DMS153 treated with DMSO at 0.1 percent for 48 hours (cell line): ENCODE results near the gene NCR1.
"Not testable (repeated sequence)": the region's sequence is repeated elsewhere in the genome, so short reads cannot be mapped to it uniquely, and the experiment has no call there.

ENCODE experiments used
- DNase-seq: peaks from one replicate; lab custom pipeline; 2025; ENCODE audit not compliant: unreplicated experiment; lab: John Stamatoyannopoulos, UW

NCR1 gene

DNA sequence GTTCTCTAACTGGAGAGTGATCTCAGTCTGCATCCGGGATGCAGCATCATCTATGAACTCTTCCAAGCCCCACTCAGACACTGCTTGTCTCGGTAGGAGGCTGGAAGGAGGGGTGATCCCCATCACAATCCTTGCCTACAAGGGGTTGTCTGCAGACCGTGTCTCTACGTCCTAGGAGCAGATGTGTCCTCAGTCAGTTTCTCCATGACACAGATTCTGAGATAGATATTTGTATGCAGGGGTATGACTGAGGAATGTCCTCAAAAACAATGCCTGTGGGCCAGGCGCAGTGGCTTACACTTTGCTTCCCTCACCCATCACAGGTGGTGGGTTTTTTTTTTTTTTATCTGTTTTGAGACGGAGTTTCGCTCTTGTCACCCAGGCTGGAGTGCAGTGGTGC is 871 bp downstream of the NCR1 start:
- no peak for DNase-seq

DNA sequence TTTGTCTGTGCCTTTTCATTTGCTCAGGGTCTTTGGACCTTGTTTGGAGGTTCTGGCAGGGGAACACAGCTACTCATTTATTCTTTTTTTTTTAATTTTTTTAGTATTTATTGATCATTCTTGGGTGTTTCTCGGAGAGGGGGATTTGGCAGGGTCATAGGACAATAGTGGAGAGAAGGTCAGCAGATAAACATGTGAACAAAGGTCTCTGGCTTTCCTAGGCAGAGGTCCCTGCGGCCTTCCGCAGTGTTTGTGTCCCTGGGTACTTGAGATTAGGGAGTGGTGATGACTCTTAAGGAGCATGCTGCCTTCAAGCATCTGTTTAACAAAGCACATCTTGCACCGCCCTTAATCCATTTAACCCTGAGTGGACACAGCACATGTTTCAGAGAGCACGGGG is 2.0 kb downstream of the NCR1 start:
- not testable (repeated sequence) for DNase-seq

DNA sequence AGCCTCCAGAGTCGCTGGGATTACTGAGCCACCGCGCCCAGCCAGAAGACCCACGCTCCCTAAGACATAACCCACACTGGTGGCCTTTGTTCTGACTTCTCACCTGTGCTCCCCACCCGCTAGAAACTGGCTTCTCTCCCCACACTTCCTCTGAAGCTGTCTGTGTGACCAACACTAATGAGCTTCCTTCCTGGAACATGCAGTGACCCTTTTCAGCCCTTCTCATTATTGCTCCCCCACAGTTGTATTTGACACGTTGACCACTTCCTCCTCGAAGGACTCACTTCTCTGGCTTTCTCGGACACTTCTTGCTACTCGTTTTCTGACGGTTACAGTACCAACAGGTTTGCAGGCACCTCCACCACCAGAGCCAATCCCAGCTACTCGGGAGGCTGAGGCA is 10.9 kb downstream of the NCR1 start:
- no peak for DNase-seq

DNA sequence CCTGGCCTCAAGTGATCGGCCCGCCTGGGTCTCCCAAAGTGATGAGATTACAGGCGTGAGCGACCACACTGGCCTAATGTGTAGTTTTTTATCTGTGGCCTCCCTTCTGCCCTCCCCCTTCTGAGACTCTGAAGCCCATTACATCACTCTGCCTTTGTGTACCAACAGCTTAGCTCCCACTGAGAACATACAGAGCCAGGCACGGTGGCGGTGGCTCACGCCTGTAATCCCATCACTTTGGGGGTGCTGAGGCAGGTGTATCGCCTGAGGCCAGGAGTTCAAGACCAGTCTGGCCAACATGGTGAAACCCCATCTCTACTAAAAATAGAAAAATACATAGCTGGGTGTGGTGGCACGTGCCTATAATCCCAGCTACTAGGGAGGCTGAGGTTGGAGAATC is 12.6 kb downstream of the NCR1 start:
- no peak for DNase-seq

DNA sequence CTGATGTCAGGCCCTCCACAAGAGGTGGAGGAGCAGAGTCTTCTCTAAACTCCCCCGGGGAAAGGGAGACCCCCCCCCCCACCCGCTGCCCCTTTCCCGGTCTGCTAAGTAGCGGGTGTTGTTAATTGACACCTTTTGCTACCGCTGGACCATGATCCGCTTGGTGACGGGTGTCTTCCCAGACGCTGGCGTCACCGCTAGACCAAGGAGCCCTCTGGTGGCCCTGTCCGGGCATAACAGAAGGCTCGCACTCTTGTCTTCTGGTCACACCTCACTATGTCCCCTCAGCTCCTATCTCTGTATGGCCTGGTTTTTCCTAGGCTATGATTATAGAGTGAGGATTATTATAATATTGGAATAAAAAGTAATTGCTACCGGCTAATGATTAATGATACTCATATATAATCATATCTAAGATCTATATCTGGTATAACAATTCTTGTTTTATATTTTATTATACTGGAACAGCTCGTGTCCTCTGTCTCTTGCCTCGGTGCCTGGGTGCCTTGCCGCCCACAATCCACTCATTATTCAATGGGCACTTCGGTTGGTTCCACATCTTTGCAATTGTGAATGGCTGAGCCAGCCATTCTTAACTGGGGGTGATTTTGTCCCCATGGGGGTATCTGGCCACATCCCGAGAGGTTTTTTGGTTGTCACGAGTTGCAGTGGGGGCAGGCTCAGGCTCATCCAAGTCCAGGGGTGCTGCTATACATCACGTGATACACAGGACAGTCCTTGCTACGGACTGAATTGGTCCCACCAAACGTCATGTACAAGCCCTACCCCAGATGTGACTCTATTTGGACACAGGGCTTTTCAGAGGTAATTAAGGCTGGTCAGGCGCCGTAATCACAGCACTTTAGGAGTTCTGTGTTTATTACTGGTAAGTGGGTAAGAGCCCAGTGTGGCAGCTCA is 14.0 kb downstream of the NCR1 start:
- not testable (repeated sequence) for DNase-seq

DNA sequence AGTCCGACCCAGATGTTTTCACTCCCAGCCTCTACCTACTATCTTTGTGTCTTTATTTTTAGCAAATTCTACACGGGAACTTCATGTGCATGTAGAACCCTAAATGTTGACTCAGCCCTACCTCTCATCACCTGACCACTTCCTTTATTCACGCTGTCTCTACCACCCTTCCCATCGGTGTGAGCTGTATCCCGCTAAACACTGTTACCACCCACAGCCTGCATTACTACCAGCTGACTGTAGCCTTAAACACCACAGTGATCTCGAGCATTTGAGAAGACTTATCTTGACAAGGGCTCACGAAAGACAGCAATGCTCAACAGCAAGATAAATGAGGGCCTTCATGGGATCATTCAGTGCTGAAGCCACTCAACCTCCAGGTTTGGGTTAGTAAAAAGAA is 15.1 kb downstream of the NCR1 start:
- no peak for DNase-seq

DNA sequence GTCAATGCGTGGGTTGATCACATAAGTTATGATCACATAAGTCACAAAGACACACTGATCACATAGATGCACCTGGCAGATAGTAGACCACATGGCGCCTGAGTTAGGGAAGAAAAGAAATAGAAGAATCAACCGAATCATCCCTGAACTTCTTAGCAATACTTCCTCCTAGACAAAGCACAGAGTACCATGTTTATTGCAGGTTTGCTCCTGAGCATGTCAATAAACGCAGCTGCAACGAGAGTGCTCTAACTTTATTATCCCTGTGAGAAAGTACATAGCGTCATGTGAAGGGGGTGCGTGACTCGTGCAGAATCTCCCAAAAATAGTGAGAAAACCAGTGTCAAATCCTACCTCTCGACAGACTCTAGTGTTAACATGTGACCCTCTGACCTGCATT is 17.3 kb downstream of the NCR1 start:
- no peak for DNase-seq

DNA sequence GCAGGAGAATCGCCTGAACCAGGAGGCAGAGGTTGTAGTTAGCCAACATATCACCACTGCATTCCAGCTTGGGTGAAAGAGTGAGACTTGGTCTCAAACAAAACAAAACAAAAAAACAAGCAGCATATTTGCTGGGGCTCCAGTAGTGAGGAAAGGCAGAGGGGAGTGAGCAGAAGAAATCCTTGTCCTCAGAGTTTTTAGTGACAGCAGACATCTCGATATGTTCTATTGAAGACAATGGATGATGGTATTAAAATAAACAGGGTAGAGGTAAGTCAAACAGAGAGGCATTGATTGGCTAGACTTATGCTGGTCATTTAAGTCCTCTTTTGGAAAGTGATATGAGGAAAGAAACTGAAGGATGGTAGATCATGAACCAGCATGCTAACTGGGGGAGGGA is 22.4 kb downstream of the NCR1 start:
- peak; percentile 3 for DNase-seq

DNA sequence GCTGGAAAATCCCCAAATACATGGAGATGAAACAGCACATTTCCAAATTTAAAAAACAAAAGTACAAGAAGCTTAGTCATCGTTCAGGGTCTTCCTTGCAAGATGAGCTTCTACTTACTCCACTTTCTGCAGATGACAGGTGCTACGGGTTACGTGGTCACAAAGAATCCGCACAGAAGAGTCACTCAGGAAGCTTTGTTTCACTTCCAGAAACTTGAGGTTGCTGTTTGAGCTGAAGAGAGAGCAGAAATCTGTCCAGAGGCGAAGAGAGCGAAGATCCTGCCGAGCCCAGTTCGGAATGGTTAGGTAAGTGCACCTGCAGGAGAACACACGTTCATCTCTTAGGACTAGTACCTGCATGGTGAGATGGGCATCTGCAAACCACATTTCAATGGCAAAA is 32.0 kb downstream of the NCR1 start:
- DNase-seq, result no peak

DNA sequence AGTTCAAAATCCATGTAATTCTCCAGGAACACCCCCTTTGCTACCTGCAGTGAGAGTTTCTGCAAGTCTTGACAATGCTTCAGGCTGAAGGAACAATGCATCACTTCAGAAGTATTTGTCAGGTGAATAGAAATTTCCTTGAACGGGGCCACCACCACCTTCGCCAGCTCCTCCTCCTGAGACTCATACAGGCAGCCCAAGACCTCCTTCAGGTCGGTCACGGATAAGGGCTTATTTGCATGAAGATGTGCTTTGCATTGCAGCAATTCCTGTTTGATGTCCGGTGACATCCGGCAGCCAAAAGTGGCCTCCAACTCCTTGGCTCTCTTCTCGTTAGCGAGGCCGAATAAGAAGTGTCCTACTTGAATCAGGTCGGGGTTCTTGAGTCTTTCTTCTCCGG is 33.0 kb downstream of the NCR1 start:
- DNase-seq, result no peak

DNA sequence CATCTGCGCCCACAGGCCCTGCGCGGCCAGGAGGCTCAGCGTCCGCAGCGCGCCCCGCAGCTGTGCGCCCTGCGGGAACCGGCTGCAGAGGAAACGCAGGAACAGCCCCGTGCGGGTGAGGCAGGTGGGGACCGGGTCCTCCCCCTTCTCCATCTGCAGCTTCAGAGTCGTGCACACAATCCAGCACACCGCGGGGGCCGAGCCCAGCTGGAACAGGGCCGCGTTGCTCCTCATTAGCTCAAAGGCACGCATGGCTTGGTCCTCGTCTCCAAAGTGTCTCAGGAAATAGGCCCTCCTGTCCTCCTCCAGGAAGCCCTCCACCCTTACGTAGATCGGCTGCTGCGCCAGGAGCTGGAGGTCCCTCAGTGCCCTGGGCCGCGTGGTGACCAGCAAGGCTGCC is 33.6 kb downstream of the NCR1 start:
- DNase-seq, result not testable (repeated sequence)

DNA sequence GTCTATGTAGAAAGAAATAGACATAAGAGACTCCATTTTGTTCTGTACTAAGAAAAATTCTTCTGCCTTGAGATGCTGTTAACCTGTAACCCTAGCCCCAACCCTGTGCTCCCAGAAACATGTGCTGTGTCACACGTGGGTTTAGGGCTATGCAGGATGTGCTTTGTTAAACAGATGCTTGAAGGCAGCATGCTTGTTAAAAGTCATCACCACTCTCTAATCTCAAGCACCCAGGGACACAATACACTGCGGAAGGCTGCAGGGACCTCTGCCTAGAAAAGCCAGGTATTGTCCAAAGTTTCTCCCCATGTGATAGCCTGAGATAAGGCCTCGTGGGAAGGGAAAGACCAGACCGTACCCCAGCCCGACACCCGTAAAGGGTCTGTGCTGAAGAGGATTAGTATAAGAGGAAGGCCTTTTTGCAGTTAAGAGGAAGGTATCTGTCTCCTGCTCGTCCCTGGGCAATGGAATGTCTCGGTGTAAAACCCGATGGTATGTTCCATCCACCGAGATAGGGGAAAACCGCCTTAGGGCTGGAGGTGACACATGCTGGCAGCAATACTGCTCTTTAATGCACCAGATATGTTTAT is 37.9 kb downstream of the NCR1 start:
- not testable (repeated sequence) for DNase-seq

DNA sequence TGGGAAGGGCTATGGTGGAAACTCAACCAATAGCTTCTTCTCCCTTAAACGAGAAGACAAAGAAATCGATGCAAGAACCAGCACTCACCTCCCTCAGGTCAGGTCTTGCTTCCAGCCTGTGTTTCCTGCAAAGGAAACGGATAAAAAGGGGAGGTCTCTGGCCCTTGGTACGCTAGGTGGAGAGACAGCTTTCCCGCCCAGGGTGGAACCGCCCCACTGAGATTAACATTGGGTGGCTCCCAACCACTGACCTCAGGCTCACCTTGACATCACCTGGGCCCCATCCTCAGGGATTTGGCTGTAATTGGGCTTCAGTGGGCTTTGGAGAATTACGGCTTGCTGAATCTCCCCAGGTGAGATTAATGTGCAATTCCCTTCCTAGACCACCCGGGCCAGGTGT is 41.4 kb downstream of the NCR1 start, which contains the start of gene NLRP7:
TSS of gene NLRP7 (minus strand) at position 150 of the 400 bp plus-strand sequence.
- no peak for DNase-seq

DNA sequence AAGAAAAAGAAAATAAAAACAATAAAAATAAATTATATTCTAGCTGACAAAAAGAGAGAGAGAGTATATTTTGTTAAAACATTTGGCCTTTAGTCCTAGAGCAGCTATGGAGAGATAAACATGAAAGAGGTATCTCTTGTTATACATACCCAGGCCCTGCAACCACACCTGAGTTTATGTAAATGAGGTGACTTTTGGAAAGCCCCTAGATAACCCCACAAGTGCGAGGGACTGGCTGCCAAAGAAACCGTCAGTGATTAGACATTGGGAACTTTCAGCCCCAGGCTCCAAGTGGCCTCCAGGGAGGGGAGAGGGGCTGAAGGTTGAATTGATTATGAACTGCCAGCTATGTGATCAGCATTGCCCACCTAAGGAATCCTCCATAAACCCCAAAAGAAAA is 43.5 kb downstream of the NCR1 start:
- DNase-seq, result no peak

DNA sequence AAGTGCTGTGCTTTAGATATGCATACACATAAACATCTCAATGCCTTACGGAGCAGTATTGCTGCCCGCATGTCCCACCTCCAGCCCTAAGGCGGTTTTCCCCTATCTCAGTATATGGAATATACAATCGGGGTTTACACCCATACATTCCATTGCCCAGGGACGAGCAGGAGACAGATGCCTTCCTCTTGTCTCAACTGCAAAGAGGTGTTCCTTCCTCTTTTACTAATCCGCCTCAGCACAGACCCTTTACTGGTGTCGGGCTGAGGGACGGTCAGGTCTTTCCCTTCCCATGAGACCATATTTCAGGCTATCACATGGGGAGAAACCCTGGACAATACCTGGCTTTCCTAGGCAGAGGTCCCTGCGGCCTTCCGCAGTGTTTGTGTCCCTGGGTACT is 44.6 kb downstream of the NCR1 start:
- not testable (repeated sequence) for DNase-seq

DNA sequence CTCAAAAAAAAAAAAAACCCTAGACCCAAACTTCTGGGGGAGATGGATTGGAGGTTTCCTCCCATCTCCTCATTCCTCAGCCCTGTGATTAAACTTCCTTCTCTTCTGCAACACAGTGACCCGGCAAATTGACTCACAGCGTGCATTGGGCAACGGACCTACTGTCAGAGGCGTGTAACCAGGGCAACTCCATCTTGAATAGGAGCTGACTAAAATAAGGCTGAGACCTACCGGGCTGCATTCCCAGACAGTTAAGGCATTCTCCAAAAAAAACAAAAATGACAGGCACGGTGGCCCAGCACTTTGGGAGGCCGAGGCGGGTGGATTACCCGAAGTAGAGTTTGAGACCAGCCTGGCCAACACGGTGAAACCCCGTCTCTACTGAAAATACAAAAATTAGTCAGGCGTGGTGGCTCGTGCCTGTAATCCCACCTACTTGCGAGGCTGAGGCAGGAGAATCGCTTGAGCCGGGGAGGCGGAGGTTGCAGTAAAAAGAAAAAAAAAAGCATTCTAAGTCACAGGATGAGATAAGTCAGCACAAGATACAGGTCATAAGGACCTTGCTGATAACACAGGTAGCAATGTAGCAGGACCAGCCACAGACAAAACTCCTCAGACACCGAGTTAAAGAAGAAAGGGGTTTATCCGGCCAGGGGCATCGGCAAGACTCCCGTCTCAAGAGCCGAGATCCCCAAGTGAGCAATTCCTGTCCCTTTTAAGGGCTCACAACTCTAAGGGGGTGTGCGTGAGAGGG is 46.8 kb downstream of the NCR1 start:
- DNase-seq, result no peak

DNA sequence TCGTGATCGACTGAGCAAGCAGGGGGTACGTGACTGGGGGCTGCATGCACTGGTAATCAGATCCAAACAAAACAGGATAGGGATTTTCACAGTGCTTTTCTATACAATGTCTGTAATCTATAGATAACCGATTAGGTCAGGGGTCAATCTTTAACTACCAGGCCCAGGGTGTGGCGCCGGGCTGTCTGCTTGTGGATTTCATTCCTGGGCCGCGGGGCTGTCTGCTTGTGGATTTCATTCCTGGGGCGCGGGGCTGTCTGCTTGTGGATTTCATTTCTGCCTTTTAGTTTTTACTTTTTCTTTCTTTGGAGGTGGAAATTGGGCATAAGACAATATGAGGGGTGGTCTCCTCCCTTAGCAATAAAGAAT is 47.4 kb downstream of the NCR1 start:
- DNase-seq, result not testable (repeated sequence)

DNA sequence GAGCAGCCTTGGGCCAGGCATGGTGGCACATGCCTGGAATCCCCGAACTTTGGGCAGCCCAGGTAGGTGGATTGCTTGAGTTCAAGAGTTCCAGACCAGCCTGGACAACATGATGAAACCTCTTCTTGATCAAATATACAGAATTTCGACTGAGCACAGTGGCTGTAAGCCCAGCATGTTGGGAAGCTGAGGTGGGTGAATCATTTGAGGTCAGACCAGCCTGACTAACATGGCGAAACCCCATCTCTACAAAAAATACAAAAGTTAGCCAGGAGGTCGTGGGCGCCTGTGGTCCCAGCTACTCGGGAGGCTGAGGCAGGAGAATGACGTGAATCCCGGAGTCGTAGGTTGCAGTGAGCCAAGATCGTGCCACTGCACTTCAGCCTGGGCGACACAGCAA is 49.4 kb downstream of the NCR1 start:
- no peak for DNase-seq

DNA sequence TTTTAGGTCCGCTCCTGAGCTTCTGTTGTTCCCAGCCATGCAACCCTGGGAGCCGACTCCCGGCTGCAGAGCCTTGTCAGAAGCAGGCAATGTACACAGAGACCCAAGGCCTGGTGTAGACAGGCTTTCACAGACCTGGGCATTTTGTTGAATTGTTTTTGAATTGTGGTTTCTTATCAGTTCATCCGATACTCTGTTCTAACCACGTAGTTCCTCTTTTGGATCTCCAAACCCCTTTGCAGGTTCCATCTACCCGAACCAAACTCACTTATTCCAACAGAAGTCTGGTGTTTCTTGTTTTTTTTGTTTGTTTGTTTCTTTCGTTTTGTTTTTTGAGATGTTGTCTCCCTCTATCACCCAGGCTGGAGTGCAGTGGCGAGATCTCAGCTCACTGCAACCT is 53.9 kb downstream of the NCR1 start:
- DNase-seq, result no peak
